Mesenteric fat pad (tissue), 1 donor: ENCODE results near the gene SERPINE3. TPM values are rescaled to one million over a fixed set of nuclear protein-coding genes. Genes with fewer than 3 reads are reported as not detected.

Experiments
- DNase-seq: peaks from one replicate; pipeline ENCODE4 v3.0.0-alpha.2; 2020; ENCODE audit warnings: low spot score
- total RNA-seq: library from RNA; stranded (reverse); fragmentation: NEBNext Ultra II Directional; extraction: Animal tissue kit (Norgen Biotek cat#: 25700); gene quantifications from one replicate; pipeline ENCODE4 v1.2.1, GENCODE V29; 2021
- donor health status: DM: yes; HTN: yes; CAD: no.

Gene SERPINE3
- total RNA-seq, 1 donor from 2014 or later, result not detected

DNA sequence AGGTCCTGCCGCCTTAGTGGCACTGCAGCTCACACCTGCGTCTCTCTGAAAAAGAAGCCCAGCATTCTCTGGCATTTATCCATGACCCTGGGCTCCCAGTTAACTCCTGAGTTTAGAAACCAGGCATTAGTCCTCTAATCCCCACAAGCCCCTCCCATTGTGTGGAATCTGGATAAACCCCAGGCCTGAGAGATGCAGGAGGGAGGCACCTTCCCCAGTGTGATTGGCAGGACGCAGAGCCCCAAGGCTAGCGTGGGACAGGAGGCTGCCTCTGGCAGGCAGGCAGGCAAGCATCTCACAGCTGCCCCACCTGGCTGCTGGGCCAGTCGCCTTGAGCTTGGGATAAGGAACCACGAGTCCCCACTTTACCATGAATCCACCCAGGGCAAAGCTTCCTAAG is 11.0 kb upstream of the SERPINE3 start:
- no peak for DNase-seq

DNA sequence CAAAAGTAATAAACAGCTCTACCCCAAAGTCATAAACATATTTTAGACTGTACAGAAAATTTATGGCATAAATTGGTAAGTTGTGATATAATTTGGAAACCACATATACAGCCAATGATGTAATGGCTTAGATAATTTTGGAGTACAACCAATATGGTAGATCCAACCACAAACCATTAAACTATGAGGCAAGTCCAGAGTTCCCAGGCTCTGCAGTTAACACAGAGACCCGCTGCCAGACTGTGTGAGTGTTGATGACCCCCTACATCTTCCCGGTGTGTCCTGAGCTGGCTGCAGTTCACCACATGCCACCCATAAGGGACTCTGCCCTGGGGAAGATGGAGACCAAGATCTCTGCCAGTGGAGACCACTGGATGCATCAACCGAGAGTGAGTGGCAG is 9.9 kb upstream of the SERPINE3 start:
- DNase-seq, result no peak

DNA sequence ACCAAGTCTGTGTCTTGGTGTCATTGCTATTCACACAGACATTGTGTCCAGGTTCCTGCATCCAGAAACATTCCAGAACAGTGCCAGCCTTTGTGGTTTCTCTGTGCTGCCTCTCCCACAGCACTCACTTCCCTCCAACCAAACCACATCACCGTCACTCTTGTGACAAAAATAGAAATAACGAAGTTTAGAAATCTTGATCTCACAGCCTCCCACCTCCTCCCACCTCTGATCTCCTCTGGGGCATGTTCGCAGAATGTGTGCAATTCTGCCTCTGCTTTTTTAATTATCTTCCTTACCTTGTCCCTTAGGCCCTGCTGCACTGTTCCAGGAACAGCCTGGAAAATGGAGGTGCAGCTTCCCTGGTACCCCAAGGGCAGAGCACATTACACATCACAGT is 8.7 kb upstream of the SERPINE3 start:
- no peak for DNase-seq

- DNase-seq, result no peak
Measured at GRCh38 chr13:51331354-51331861, 8.1 kb upstream of the SERPINE3 start.

DNA sequence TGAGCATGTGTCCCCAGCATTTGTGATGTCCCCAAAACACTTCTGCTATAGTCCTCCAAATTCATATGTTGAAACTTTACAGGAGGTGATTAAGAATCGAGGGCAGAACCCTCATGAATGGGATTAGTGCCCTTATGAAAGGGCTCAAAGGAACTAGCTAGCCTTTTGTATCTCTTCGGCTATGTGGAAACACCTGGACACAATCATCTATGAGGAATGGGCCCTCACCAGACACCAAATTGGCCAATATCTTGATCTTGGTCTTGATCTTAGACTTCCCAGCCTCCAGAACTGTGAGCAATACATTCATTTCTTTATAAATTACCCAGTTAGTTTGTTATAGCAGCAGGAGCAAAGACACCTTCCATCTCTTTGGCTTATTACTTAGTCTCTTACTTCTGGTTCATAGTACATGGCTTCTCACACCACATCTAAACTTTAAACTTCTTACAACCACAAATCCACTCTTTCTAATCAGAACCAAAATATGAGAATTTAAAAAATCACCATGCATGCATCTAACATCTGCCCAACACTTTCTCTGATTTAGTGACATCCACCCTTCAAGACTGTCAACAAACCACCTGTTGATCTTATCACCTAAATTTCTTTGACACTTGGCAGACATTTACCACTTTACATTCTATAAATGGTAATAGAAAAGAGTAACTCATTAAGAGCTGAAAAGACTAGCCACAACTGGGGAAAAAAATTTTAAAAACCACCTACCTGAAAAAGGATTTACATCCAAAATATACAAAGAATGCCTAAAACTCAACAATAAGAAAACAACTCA is 6.7 kb upstream of the SERPINE3 start:
- DNase-seq, result no peak

DNA sequence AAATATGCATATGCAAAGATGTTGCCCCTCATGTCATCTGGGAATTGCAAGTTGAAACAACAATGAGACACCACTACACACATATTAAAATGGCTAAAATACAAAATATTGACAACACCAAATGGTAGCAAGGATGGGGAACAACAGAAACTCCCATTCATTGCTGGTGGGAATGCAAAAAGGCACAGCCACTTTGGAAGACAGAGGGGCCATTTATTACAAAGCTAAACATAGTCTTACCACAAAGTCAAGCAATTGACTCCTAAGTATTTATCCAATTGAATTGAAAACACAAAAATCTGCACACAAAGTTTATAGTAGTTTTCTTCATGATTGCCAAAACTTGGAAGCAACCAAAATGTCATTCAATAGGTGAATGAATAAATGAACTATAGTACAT is 6.1 kb upstream of the SERPINE3 start:
- no peak for DNase-seq

DNA sequence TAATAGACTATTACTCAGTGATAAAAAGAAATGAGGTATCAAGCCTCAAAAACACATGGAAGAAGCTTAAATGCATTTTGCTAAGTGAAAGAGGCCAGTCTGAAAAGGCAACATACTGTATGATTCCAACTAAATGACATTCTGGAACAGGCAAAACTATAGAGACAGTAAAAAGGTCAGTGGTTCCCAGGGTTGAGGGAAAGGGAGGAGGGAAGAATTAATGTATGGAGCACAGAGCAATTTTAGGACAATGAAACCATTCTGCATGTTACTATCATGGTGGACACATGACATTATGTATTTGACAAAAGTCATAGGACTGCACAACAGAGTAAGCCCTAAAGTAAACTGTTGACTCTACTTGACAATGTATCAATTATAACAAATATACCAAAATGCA is 5.7 kb upstream of the SERPINE3 start:
- no peak for DNase-seq

DNA sequence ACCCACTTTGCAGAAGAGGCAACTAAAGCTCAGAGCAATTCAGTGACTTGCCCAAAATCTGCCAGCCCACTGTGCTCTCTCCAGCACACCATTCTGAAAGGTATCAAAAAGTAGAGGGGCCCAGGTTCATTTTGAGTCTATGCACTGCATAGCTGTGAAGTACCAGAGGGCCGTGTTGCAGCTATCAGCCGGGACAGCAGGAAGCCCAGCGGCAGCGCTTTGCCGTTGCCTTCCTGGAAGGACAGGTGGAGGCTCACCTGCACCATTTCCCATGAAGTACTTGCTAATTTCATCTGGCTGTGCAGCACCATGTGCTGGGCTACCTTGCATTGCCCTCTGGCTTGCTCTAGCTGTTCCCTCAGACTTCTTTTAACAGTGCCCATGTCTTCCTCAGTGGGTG is 2.7 kb upstream of the SERPINE3 start:
- DNase-seq, result no peak

GRCh38 chr13:51339952-51340732 is 651 bp downstream of the SERPINE3 start:
- no peak for DNase-seq

- DNase-seq, result no peak
Measured at GRCh38 chr13:51341232-51341631, 1.7 kb downstream of the SERPINE3 start.

DNA sequence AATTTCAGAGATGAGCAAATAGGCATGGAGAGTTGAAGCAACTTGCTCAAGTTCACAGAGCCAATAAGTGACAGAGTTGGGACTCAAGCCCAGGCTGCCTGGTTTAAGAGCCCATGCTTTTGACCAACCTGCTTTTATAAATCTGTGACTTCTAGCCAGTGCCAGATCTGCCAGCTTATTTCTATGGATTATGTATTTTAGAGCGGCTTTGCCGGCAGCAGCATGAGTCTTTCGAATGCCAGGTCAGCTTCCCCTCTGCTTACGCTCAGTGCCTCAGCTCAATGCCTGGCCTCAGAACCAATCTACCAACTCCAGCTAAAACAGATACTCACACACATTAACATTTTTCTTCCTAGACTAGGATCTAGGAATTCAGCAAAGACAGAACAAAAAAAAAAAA is 2.3 kb downstream of the SERPINE3 start:
- DNase-seq, result no peak

- DNase-seq, result no peak
Measured at GRCh38 chr13:51342706-51343105, 3.2 kb downstream of the SERPINE3 start.

DNA sequence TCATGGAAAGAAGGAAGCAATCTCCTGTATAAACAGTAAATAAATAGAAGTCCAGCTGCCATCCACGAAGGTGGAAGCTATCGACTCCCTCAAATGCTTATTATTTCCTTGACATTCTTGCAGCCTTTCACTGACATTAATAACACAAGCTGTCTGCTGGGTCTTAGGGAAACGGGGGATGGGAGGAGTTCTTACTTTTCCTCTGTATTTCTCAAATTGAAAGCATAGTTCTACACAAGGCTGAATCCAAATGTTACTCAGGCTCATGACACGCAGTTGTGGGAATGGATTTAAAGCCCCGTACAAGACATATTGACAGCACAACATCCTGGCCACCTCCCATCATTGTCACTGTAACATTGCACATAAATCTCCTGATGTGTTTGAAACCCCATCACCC is 4.0 kb downstream of the SERPINE3 start:
- DNase-seq, result no peak

GRCh38 chr13:51346397-51346796 is 6.9 kb downstream of the SERPINE3 start:
- no peak for DNase-seq

GRCh38 chr13:51347099-51347498 is 7.6 kb downstream of the SERPINE3 start:
- DNase-seq, result no peak

DNA sequence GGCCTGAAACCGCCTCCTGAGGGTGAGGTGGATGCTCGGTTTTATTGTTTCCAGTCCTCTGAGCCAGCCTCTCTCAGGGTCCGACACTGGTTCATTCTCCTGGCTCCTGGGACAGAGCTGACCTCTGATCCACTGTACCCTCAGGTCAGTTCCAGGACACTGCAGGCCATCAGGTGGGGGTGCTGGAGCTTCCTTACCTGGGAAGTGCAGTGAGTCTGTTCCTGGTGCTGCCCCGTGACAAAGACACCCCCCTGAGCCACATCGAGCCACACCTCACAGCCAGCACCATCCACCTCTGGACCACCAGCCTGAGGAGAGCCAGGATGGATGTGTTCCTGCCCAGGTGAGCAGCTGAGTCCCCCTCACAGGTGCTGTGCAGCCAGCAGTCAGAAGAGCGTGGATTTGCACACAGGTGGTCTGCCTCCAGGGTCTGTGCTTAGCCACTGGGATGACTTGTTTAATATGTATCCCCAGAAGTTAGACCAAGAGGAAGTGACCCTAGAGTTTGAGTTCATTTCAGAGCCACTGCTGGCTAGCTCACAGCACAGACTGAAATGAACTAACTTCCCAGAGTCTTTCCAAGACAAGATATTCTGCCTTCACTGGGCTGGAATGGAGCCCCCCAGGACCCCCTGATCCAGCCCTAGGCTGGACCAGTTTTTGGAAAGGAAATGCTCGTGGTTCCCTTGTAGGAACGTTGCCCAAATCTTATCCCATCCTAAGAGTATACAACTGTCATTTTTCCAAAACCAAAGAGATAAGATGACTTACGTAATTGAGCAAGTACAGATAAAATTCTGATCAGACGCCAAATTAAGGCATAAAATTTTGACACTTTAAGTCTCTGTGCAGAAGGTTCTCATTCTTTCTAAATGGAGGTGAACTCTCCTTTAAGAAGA is 8.8 kb downstream of the SERPINE3 start:
- no peak for DNase-seq

- DNase-seq, result no peak
Measured at GRCh38 chr13:51349016-51349415, 9.5 kb downstream of the SERPINE3 start.

DNA sequence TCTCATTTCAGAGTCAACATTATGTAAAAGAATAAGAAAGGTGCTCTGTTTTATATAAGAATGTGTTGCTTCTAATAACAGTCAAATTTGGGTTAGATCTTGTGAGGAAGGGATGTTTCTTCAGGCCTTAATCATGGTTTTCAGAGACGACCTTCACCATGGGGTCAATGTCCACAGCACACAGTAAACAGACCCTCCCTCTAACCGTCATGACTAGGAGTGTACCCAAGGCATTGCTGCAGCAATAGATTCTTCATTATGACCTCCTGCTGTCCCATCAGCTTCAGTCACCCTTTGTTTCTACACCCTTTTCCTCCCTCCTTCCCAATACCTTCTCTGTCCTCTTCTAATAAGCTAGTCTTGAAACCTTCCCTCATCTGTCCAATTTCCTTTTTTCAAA is 15.7 kb downstream of the SERPINE3 start:
- no peak for DNase-seq

- no peak for DNase-seq
Measured at GRCh38 chr13:51357928-51358595, 18.6 kb downstream of the SERPINE3 start.

DNA sequence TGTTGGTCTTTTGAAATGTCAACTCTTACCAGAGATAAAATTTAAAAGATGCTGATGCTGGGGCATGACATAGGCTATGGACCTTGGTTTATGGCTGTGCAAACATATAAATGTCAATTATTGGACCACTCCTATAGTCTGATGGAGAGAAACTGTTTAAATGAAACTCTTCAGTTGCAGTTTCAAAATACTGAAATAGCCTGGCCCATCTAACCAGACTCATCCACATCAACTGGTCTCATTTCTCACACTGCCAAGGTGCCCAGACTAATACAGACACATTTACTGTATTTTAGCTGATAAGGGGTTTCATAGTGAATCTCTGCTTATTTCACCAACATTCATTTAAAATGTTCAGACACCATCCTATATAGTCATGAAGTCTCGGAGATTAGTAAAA is 19.9 kb downstream of the SERPINE3 start:
- no peak for DNase-seq

GRCh38 chr13:51360489-51360888 is 21.0 kb downstream of the SERPINE3 start:
- no peak for DNase-seq
